Measurements from ENCODE around the gene GHRHR.

The GHRHR gene

DNA sequence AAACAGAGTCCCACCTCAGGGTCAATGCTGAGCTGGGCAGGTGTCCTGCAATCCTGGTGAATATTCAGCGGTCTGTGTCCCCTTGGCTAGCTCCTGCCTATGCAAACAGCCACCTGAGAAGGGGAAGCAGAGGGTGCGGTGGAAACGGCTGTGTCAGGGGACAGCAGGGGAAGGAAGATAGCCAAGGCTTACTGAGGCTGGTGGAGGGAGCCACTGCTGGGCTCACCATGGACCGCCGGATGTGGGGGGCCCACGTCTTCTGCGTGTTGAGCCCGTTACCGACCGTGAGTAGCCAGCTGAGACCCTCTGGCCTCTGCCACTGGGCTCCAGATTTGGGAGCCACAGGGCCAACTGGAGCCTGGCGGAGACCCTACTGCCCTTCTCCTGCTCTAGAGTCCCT lies at the start of gene GHRHR:
Gene GHRHR (plus strand): TSS at position 112 of the 400 bp plus-strand sequence. CDS start 116 bp downstream, at position 228.
- Mint-ChIP-seq H3K27ac (no peak within 1 kb of the TSS), H3K36me3 (ENCODE audit: low read depth) (no peaks in the 10 kb centered on the region), H3K4me1 (ENCODE audit: low read depth) (no peaks in the 10 kb centered on the region), H3K9me3 (no peaks in the 10 kb centered on the region), H3K27me3 (peaks cover 5% of the 10 kb centered on the region), H3K4me3 (no peak within 1 kb of the TSS)
- intact Hi-C loops (cut with micrococcal nuclease), result no loop called here

DNA sequence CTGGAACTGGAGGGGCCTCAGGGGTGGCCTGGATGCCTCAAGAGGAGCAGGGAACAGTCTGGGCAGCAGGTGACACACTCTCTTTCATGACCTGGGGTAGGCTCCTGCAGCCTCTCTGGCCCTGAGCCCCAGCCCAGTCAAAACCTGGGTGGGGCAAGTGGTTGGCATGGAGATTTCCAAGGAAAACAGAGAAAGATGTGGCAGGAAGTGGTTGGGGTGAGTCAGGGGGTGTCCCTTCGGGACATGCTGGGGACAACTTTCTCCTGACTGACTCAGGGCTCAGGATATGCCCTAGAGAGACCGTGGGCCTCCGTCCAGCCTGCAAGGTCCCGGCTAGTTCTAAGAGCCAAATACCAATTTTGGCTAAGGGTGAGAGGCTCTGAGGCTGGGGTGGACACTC lies 49.2 kb upstream of the GHRHR start:
- Mint-ChIP-seq H3K27ac (no peak overlapping the region), H3K4me3 (no peak overlapping the region), H3K9me3 (no peaks in the 10 kb centered on the region), H3K27me3 (no peaks in the 10 kb centered on the region), H3K36me3 (ENCODE audit: low read depth) (no peaks in the 10 kb centered on the region), H3K4me1 (ENCODE audit: low read depth) (peaks cover 6% of the 10 kb centered on the region)
- intact Hi-C loops (cut with micrococcal nuclease), result no loop called here

DNA sequence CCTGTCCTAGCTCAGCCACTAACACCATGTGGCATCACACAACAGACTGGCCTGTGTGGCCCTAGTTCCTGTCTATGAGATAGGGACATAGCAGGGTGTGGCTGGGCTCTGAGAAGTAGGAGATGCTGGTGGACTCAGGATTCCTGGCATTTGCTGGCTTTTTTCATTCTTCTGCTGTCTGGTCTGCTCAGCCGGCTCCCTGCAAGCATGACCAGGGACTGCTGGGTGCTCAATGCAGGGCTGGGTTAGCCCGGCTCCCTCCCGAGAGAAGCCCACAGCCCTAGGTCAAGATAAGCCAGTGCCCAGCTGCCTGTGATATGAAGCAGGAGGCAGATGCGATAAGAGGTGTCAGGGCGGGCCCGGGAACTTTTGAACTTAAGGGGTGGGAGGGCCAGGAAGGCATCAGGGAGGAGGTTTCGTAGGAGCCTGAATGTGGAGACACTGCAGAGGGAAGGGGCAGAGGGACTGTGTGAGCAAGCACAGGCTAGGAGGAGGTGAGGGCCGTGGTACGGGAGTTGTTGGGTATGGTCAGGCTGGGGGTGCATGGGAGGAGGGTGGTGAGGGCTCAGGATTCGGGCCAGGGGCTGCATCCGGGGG lies 48.6 kb upstream of the GHRHR start:
- intact Hi-C loops (cut with micrococcal nuclease), result no loop called here
- no peaks in the 10 kb centered on the region for H3K27me3 Mint-ChIP-seq
- no peaks in the 10 kb centered on the region for H3K36me3 Mint-ChIP-seq (ENCODE audit: low read depth)
- peaks cover 6% of the 10 kb centered on the region for H3K4me1 Mint-ChIP-seq (ENCODE audit: low read depth)
- no peaks in the 10 kb centered on the region for H3K9me3 Mint-ChIP-seq
- H3K4me3 Mint-ChIP-seq, result no peak overlapping the region
- no peak overlapping the region for H3K27ac Mint-ChIP-seq

DNA sequence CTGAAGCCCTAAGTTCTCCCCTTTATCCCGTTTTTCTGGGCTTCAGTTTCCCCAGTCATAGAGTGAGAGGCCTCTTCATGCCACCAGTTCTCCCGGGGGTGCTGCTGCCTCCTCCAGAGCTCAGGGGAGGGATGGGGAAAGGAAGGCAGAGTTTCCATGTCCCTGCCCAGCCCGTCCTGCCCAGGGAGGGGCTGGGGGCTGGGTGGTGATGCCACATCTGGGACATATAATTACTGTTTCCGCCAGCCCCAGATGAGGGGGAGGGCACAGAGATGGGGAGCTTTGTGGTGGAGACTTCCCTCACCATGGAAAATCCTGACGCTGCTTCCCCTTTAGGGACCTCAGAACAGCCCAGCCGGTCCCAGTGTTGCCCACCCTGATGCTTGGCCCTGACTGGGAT lies 48.0 kb upstream of the GHRHR start:
- Mint-ChIP-seq H3K27me3 (no peaks in the 10 kb centered on the region), H3K4me1 (ENCODE audit: low read depth) (peaks cover 6% of the 10 kb centered on the region), H3K36me3 (ENCODE audit: low read depth) (no peaks in the 10 kb centered on the region), H3K9me3 (no peaks in the 10 kb centered on the region), H3K27ac (no peak overlapping the region), H3K4me3 (no peak overlapping the region)
- intact Hi-C loops (cut with micrococcal nuclease), result no loop called here

DNA sequence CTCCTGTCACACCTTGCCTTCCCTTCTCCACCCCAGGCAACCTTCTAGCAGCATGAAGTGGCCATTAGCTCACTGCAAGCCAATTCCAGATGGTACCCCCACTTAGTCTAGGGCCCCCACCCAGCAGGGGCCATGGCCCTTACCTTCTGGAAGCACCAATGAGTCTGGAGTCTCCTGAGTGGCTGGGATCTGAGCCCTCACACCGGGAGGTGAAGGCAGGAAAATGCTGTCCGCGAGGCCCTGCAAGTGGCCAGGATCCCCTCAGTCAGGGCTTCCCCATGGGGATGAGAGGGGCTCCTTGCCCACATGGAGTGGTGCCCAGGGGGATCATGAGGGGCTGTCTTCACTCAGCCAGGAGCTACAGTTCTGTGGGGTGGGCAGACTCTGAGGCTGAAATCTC lies 47.5 kb upstream of the GHRHR start:
- no peak overlapping the region for H3K27ac Mint-ChIP-seq
- H3K4me3 Mint-ChIP-seq, result no peak overlapping the region
- H3K9me3 Mint-ChIP-seq, result no peaks in the 10 kb centered on the region
- H3K27me3 Mint-ChIP-seq, result no peaks in the 10 kb centered on the region
- no peaks in the 10 kb centered on the region for H3K36me3 Mint-ChIP-seq (ENCODE audit: low read depth)
- H3K4me1 Mint-ChIP-seq (ENCODE audit: low read depth), result peaks cover 6% of the 10 kb centered on the region
- intact Hi-C loops (cut with micrococcal nuclease), result no loop called here

DNA sequence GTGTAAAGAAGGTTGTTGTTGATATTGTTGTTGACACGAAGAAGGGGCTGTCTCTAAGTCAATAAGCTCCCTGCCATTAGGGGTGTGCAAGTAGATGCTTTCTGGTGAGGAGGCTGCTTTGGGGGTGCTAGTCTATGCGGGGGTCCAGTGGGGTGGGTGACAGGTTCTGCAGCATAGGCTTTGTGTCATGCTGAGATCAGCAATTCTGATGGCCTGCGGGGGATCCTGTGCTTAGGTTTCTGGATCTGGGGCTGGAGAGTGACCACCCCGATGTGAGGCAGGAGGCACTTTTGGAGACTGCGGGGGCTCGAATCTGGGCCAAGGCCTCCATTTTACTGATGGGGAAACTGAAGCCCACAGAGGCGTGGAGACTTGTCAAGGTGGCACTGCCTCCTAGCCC lies 47.0 kb upstream of the GHRHR start:
- Mint-ChIP-seq H3K36me3 (ENCODE audit: low read depth) (no peaks in the 10 kb centered on the region), H3K4me3 (no peak overlapping the region)

DNA sequence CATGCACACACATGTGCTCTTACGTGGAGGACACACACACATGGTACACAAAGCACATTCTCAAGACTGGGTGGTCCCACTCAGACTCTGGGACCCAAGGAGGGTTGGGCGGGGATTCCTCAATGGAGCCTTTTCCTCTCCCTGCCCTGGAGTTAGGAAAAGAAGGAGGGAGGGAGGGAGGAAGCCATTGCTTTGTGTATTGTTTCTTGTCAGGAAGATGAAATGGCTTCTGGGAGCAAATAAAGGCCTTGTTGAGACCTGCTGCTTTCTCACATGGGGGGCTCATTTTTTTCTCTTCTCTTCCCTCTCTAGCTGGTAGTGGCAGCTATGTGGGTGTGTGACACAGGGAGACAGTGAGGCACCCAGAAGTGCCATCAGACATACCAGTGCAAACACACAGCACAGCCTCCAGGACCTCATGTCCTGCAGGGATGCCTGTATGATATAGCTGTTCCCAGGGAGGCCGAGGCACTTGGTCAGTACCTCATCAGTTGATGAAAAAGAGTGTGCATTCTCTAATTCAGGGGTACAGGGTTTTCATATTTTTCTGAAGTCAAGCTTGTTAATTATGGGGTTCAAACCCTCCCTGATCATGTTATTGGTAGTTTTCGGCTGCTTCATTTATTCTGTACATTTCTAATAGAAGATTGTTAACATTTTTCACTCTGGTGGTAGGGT lies 46.4 kb upstream of the GHRHR start:
- Mint-ChIP-seq H3K27ac (no peak overlapping the region), H3K4me3 (no peak overlapping the region), H3K36me3 (ENCODE audit: low read depth) (no peaks in the 10 kb centered on the region), H3K9me3 (no peaks in the 10 kb centered on the region), H3K4me1 (ENCODE audit: low read depth) (peaks cover 6% of the 10 kb centered on the region), H3K27me3 (no peaks in the 10 kb centered on the region)
- intact Hi-C loops (cut with micrococcal nuclease), result no loop called here

More for the DNA sequence above, 47.0 kb upstream of the GHRHR start:
- intact Hi-C loops (cut with micrococcal nuclease), result no loop called here
- Mint-ChIP-seq H3K27me3 (no peaks in the 10 kb centered on the region), H3K27ac (no peak overlapping the region), H3K9me3 (no peaks in the 10 kb centered on the region), H3K4me1 (ENCODE audit: low read depth) (peaks cover 6% of the 10 kb centered on the region)

DNA sequence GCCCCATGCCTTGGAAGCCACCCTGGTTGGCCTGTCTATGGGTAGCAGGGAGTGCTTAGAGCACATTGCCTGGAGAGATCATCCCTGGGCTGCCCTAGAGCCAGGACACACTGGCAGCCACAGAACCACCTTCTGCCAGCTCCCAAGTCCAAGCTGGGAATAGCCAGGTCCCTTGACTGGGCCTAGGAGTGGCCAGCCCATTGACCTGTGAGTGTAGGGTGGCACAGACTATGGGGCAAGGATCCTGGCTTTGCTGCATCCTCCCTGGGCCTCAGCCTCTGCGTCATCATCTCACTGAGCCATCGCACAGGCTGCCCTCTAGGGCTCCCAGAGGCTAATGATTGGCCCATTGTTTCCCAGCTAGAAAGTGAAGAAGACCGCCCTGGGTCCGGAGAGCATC lies 45.1 kb upstream of the GHRHR start:
- H3K27ac Mint-ChIP-seq, result no peak overlapping the region
- H3K4me1 Mint-ChIP-seq (ENCODE audit: low read depth), result peaks cover 6% of the 10 kb centered on the region
- no peaks in the 10 kb centered on the region for H3K9me3 Mint-ChIP-seq
- intact Hi-C loops (cut with micrococcal nuclease), result no loop called here
- no peaks in the 10 kb centered on the region for H3K27me3 Mint-ChIP-seq
- H3K36me3 Mint-ChIP-seq (ENCODE audit: low read depth), result no peaks in the 10 kb centered on the region
- H3K4me3 Mint-ChIP-seq, result no peak overlapping the region

DNA sequence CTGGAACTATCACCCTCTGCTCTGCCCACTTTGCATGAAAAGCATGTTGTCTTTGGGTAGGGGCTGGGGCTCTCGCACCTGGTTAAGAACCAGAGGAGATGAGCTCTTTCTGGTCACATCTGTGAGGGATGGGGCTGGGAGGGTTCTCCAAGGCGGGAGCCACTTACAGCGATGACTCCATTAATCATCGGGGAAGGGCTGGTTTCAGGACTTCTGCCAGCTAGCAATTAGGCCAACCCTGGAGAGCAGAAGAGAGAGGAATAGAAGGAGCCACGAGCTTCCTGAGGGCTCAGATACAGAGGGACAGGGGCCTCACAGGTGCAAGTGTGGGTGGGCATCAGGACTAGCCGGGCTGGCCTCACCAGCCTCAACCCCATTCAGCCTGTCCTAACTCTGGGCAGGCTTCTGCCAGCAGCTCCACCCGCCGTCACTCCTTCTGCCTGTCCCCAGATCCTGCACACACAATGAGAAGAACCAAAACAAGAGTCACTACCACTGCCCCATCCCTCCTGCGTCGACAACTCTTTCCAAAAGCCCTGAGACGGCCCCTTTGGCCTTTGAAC lies 43.7 kb upstream of the GHRHR start:
- intact Hi-C loops (cut with micrococcal nuclease), result no loop called here
- no peaks in the 10 kb centered on the region for H3K4me1 Mint-ChIP-seq (ENCODE audit: low read depth)
- no peaks in the 10 kb centered on the region for H3K27me3 Mint-ChIP-seq
- no peak overlapping the region for H3K4me3 Mint-ChIP-seq
- no peaks in the 10 kb centered on the region for H3K9me3 Mint-ChIP-seq
- no peak overlapping the region for H3K27ac Mint-ChIP-seq
- no peaks in the 10 kb centered on the region for H3K36me3 Mint-ChIP-seq (ENCODE audit: low read depth)

DNA sequence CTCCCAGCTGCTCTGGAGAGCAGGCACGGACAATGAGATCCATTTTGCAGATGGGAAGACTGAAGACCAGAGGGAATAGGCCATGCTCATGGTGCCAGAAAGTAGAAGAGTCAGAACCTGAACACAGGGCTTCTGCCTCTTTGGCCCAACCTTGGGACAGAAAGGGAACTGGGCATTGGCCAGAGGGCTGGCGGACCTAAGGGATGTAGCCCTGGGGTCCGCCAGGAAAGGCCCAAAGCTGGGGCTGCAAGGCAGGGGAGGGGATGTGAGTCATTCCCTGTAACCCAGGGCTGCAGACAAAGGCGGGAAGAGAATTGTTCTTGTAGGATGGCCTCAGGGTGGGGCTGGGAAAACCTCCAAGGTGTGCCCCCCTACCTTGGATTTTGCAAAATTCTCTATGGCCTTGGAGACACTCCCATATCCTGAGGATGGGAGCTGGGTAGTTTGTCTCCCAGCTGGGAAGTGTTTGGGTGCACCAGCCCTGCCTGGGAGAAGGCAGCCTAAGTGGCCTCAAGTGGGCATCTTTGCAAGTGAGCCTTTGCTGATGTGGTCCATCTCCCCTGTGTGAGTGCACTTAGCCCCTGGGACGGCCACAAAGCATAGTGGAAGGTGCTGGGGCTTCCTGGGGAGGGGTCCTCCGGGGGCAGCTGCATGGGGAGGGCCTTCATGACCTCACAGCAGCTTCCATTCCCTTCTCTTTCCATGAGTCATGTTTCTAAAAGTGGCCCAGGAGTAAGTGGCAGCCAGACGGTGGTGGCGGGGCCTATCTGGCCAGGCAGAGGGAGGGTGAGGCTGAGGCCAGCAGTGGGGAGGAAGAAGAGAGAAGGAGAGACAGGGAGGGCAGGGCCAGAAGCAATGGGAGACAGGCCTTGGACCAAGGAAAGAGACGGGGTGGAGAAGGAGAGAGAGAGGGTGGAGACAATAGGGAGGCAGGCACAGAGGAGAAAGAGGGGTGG lies 42.9 kb upstream of the GHRHR start:
- H3K4me1 Mint-ChIP-seq (ENCODE audit: low read depth), result no peaks in the 10 kb centered on the region
- no peak overlapping the region for H3K4me3 Mint-ChIP-seq
- no peak overlapping the region for H3K27ac Mint-ChIP-seq
- no peaks in the 10 kb centered on the region for H3K36me3 Mint-ChIP-seq (ENCODE audit: low read depth)
- no peaks in the 10 kb centered on the region for H3K9me3 Mint-ChIP-seq
- H3K27me3 Mint-ChIP-seq, result no peaks in the 10 kb centered on the region
- intact Hi-C loops (cut with micrococcal nuclease), result no loop called here

DNA sequence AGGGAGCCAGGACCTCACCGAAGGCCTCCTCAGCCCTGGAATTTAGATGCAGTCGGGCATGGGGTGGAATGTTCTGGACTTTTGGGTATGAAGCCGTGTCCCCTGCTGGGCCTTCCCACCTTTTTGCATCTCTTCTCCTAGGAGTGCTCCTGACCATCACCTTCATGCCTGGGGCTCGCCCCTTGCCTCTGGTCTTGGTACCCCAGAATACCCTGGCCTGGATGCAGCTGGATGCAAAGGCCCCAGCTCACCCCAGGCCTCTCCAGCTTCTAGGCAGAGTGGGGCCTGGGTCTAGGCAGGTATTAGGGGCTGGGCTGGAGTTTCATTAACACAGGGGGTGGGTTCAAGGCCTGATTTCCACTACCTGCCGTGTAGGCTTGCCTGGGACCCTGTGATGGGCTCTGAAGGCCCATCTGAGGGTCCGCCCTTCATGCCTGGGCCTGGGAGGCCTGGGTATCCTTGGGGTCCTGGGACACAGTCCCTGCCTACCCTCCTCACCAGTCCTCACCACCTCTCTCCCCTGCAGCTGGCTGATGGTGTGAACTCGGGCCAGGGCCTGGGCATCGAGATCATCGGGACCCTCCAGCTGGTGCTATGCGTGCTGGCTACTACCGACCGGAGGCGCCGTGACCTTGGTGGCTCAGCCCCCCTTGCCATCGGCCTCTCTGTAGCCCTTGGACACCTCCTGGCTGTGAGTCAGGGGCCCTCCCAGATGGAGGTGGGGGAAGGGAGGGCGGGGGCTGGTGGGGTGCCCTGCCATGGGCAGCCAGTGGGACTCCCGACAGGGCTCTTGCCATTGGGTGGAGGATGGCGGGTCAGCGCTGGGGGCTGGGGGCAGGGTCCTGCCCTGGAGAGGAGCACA lies 42.0 kb upstream of the GHRHR start:
- H3K9me3 Mint-ChIP-seq, result no peaks in the 10 kb centered on the region

DNA sequence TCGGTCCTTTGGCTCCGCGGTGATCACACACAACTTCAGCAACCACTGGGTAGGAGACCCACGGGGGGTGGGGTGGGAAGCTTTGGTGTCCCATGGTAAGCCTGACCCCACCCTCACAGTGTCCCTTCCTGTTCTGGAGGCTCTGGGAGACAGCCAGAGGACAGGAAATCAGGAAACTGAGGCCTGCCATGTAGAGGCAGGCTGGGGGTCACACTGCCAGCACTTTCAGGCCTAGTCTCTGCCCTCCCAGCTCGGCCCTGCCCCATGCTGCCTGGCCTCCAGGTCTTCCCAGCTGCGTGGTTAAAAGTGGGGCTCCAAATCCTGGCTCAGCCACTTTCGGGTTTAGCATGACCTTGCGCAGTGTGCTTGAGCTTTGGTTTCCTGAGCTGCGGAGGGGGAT lies 41.2 kb upstream of the GHRHR start:
- Mint-ChIP-seq H3K4me1 (ENCODE audit: low read depth) (no peaks in the 10 kb centered on the region), H3K27me3 (no peaks in the 10 kb centered on the region), H3K36me3 (ENCODE audit: low read depth) (no peaks in the 10 kb centered on the region), H3K27ac (no peak overlapping the region), H3K4me3 (no peak overlapping the region), H3K9me3 (no peaks in the 10 kb centered on the region)
- intact Hi-C loops (cut with micrococcal nuclease), result no loop called here

More for the DNA sequence above, 42.0 kb upstream of the GHRHR start:
- Mint-ChIP-seq H3K4me3 (no peak overlapping the region), H3K27me3 (no peaks in the 10 kb centered on the region), H3K4me1 (ENCODE audit: low read depth) (no peaks in the 10 kb centered on the region), H3K27ac (no peak overlapping the region), H3K36me3 (ENCODE audit: low read depth) (no peaks in the 10 kb centered on the region)
- intact Hi-C loops (cut with micrococcal nuclease), result no loop called here

DNA sequence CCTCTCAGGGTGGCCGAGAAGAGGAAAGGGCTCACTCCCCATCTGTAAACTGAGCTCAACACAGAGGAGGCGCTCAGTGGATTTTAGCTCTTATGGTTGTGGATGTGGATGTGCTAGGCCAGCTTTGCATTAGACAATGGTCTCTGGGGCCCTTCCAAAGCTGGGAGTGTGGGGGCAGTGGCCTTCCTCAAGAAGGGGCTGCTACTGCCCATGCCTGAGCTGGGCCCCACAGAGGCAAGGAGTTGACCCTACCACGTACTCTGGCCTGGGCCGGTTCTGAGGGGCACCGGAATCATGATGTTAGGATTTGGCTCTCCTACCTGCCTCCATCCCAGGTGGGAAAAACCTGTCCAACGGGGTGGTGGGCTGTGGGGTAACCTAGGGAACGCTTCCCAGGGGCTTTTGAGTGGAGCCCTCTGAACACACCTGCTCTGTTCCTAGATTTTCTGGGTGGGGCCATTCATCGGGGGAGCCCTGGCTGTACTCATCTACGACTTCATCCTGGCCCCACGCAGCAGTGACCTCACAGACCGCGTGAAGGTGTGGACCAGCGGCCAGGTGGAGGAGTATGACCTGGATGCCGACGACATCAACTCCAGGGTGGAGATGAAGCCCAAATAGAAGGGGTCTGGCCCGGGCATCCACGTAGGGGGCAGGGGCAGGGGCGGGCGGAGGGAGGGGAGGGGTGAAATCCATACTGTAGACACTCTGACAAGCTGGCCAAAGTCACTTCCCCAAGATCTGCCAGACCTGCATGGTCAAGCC lies 40.6 kb upstream of the GHRHR start:
- no peaks in the 10 kb centered on the region for H3K36me3 Mint-ChIP-seq (ENCODE audit: low read depth)
- H3K4me3 Mint-ChIP-seq, result no peak overlapping the region
- H3K27me3 Mint-ChIP-seq, result no peaks in the 10 kb centered on the region
- intact Hi-C loops (cut with micrococcal nuclease), result no loop called here
- H3K9me3 Mint-ChIP-seq, result no peaks in the 10 kb centered on the region
- H3K4me1 Mint-ChIP-seq (ENCODE audit: low read depth), result no peaks in the 10 kb centered on the region
- H3K27ac Mint-ChIP-seq, result no peak overlapping the region

Data from dendritic cell treated with granulocyte-macrophage colony-stimulating factor and Interleukin-4, amounts not matched to agents 40 ng/mL and 50 ng/mL, for 4 days (primary cell).